Retinal pigment epithelial cell (primary cell): ENCODE results near the gene GALNT2.

ENCODE experiments used
- DNase-seq: peaks from one replicate; pipeline ENCODE4 v3.0.0-alpha.2; 2010; ENCODE audit warnings: low read depth
- H3K4me3 ChIP-seq: 2 replicates; pipeline ENCODE4 v1.5.1; 2011; ENCODE audit warnings: mild to moderate bottlenecking, low read length, control low read depth, moderate library complexity
- CTCF ChIP-seq: conservative IDR thresholded peaks from 2 replicates; pipeline ENCODE4 v1.5.1; 2011; ENCODE audit warnings: low read depth, low read length, control low read depth, inconsistent platforms

The GALNT2 gene

GRCh38 chr1:230236301-230237008 lies 169.4 kb downstream of the GALNT2 start:
- no peak for TF ChIP-seq CTCF
- DNase-seq, result no peak
- H3K4me3 ChIP-seq, result no peak overlapping the region

- H3K4me3 ChIP-seq, result no peak overlapping the region
- TF ChIP-seq CTCF, result no peak
- no peak for DNase-seq
These were observed 170.0 kb downstream of the GALNT2 start for GRCh38 chr1:230237009-230237370.

GRCh38 chr1:230237805-230238204 lies 170.8 kb downstream of the GALNT2 start:
- no peak overlapping the region for H3K4me3 ChIP-seq
- TF ChIP-seq CTCF, result no peak
- DNase-seq, result no peak

- TF ChIP-seq CTCF, result no peak
- H3K4me3 ChIP-seq, result no peak overlapping the region
- DNase-seq, result no peak
These were observed 173.5 kb downstream of the GALNT2 start for GRCh38 chr1:230240446-230241086.

- TF ChIP-seq CTCF, result no peak
- DNase-seq, result no peak
- no peak overlapping the region for H3K4me3 ChIP-seq
These were observed 175.3 kb downstream of the GALNT2 start for GRCh38 chr1:230242326-230242725.

- H3K4me3 ChIP-seq, result no peak overlapping the region
- no peak for DNase-seq
- TF ChIP-seq CTCF, result no peak
These were observed 176.1 kb downstream of the GALNT2 start for GRCh38 chr1:230243146-230243545.
